Stomach (tissue), 4 donors: ENCODE data around the gene CIB4.

Experiments
- POLR2A ChIP-seq, 4 donors: fragments of 450-650 bp; IDR thresholded peaks; one replicate each; pipeline ENCODE4 v1.6.1; 2016; ENCODE audit warnings: antibody characterized with exemption in 4 of 4, control low read depth in 2 of 4, mild to moderate bottlenecking in 1 of 4, moderate library complexity in 1 of 4
- TF ChIP-seq, protein P1 (sequence below), 7 experiments: fragments of 450-650 bp in 4 of 7; fragments of 200-600 bp in 3 of 7; sonication (generic) in 3 of 7; IDR thresholded peaks; one replicate each; pipeline ENCODE4 v1.5.1; 2016 to 2019; ENCODE audit warnings: antibody characterized with exemption in 7 of 7, control low read depth in 2 of 7, mild to moderate bottlenecking in 1 of 7

DNA sequence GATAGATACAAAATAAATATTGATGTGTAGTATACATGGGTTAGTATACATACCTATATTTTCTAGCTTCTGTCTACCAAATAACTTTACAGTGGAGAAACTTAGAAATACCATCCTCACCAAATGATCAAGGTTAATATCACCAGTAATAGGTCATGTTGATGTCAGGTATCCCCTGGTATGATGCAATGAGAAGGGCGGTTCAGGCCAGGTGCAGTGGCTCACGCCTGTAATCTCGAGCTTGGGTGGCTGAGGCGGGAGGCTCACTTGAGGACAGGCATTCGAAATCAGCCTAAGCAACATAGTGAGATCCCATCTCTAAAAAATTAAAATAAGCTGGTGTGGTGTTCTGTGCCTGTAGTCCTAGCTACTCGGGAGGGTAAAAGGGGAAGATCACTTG is 38.6 kb downstream of the CIB4 start:
- TF ChIP-seq, protein P1, sequence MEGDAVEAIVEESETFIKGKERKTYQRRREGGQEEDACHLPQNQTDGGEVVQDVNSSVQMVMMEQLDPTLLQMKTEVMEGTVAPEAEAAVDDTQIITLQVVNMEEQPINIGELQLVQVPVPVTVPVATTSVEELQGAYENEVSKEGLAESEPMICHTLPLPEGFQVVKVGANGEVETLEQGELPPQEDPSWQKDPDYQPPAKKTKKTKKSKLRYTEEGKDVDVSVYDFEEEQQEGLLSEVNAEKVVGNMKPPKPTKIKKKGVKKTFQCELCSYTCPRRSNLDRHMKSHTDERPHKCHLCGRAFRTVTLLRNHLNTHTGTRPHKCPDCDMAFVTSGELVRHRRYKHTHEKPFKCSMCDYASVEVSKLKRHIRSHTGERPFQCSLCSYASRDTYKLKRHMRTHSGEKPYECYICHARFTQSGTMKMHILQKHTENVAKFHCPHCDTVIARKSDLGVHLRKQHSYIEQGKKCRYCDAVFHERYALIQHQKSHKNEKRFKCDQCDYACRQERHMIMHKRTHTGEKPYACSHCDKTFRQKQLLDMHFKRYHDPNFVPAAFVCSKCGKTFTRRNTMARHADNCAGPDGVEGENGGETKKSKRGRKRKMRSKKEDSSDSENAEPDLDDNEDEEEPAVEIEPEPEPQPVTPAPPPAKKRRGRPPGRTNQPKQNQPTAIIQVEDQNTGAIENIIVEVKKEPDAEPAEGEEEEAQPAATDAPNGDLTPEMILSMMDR (IDR thresholded peaks at IDR 0.05): no peak
- no peak for TF ChIP-seq POLR2A (IDR thresholded peaks at IDR 0.05)
